ENCODE measurements around the gene PSMB9. TPM values are rescaled to one million over a fixed set of nuclear protein-coding genes. Genes with fewer than 3 reads are reported as not detected.
"Not testable (repeated sequence)": the region's sequence is repeated elsewhere in the genome, so short reads cannot be mapped to it uniquely, and the experiment has no call there.

PSMB9 gene
- 1 to 10 TPM; 5.7 to 6.4 (median 6.0) TPM for polyA plus RNA-seq (ENCODE audit: insufficient read length in 4 of 4)

DNA sequence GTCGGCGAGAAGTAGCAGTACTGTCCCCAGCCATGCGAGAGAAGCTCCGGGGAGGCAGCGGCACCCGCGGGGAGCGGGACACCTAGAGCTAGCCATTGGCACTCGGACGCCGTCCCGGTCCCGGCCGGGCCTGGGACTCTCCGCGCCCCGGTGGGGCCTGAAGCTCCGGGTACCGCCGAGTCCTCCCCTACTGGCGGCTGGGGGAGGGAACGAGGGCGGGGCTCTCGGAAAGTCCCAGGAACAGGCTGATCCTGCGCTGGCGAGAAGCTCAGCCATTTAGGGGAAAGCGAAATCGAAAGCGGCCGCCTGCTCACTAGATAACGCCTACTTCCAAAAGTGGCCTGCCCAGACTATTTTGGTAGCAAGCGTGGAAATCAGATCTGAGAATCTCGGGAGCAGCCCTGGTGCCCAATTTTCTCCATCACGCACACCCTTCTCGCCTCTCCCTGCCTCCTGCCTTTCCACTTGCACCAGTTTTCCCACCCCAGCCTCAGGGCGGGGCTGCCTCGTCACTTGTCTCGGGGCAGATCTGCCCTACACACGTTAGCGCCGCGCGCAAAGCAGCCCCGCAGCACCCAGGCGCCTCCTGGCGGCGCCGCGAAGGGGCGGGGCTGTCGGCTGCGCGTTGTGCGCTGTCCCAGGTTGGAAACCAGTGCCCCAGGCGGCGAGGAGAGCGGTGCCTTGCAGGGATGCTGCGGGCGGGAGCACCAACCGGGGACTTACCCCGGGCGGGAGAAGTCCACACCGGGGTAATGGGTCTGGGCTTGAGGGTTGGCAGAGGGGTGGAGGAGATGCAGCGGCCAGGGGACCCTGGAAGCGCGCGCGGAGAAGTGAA is at the start of gene PSMB9, which contains the start of gene TAP1:
PSMB9 (plus strand) TSS at position 652 of the 835 bp plus-strand sequence; CDS start at position 690, 38 bp downstream.
TAP1 (minus strand) TSS at position 164 of the 835 bp plus-strand sequence; CDS start at position 96, 68 bp downstream.
- peak; percentile 77 to 87 (median 84) for DNase-seq (ENCODE audit: low read depth in 4 of 4, low spot score in 3 of 4)

GRCh38 chr6:32805404-32805803 is 48.6 kb upstream of the PSMB9 start:
- DNase-seq (ENCODE audit: low read depth in 4 of 4, low spot score in 3 of 4), result not testable (repeated sequence)

DNA sequence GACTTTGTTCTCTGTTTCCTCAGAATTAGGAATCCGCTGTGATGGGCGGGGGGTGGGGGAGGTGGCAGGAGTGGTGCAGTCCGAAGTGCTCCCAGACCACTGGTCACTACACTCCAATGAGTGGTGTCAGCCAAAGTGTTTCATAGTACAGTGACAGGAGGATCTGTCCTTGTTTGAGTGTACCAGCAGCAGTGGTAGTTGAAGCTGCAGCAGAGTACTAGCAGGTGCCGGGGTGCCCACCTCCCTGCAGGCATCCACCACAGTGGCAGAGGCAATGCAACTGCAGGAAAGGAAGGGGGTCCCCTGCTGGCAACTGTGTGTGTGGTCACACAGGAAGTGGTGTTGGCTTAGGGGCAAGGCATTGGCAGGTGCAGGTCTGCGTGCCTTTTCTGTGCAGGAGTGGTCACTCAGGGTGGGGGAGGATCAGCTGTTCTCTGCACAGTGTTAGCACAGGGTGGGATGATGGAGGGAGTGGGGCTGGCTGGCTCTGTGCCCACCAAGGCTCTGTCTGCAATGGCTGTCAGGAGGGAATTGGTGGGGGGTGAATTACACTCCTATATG is 46.9 kb upstream of the PSMB9 start:
- no peak for DNase-seq (ENCODE audit: low read depth in 4 of 4, low spot score in 3 of 4)

GRCh38 chr6:32809171-32809570 is 44.8 kb upstream of the PSMB9 start:
- DNase-seq (ENCODE audit: low read depth in 4 of 4, low spot score in 3 of 4), result no peak

- DNase-seq (ENCODE audit: low read depth in 4 of 4, low spot score in 3 of 4), result no peak
These were observed 39.8 kb upstream of the PSMB9 start for GRCh38 chr6:32814145-32814544.

- no peak for DNase-seq (ENCODE audit: low read depth in 4 of 4, low spot score in 3 of 4)
These were observed 38.9 kb upstream of the PSMB9 start for GRCh38 chr6:32815115-32815514.

- DNase-seq (ENCODE audit: low read depth in 4 of 4, low spot score in 3 of 4), result no peak
These were observed 38.0 kb upstream of the PSMB9 start for GRCh38 chr6:32815996-32816395.

DNA sequence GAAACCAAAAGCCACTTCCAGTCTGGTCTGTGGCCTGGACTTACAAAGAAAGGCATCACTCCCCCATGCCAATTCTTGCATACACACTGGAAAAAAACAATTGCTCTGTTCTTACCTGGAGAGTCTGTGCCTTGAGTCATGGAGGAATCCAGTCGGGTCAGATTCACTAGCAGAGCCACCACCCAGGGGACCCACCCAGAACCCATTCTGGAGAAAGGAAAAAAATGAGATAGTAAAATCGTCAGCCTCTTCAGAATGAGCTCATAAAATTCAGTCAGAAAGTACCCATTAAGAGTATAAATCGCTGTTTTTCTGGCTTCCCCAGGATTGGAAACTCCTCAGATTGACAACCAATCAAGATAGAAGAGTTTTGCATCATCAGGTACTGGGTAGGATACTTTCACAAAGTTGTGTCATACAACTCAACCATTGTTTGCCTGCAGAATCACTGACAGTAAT is 37.2 kb upstream of the PSMB9 start, which contains the start of gene HLA-DOB:
HLA-DOB (minus strand) TSS at position 257 of the 459 bp plus-strand sequence; CDS start at position 206, 51 bp downstream.
- no peak for DNase-seq (ENCODE audit: low read depth in 4 of 4, low spot score in 3 of 4)

- DNase-seq (ENCODE audit: low read depth in 4 of 4, low spot score in 3 of 4), result no peak
These were observed 35.1 kb upstream of the PSMB9 start for GRCh38 chr6:32818867-32819266.

DNA sequence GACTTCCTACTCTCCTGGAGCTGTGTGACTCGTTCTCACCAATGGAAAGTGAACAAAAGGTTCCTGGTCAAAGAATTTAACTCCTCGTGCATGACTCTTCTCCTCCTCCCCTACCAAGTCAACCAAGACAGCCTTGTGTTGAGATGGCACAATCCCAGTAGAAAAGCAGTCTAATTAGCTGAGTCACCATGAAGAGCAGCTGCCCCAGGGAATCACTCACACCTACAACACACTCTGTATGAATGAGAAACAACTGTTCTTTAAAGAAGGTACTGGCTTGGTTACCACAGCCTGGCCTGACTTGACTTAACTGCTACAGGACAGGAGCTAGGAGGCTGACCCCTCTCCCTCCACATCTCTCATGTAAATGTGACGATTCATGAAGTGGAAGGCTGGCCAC is 34.3 kb upstream of the PSMB9 start:
- no peak for DNase-seq (ENCODE audit: low read depth in 4 of 4, low spot score in 3 of 4)

- DNase-seq (ENCODE audit: low read depth in 4 of 4, low spot score in 3 of 4), result no peak
These were observed 28.0 kb upstream of the PSMB9 start for GRCh38 chr6:32825966-32826365.

GRCh38 chr6:32827025-32827424 is 27.0 kb upstream of the PSMB9 start:
- DNase-seq (ENCODE audit: low read depth in 4 of 4, low spot score in 3 of 4), result no peak

DNA sequence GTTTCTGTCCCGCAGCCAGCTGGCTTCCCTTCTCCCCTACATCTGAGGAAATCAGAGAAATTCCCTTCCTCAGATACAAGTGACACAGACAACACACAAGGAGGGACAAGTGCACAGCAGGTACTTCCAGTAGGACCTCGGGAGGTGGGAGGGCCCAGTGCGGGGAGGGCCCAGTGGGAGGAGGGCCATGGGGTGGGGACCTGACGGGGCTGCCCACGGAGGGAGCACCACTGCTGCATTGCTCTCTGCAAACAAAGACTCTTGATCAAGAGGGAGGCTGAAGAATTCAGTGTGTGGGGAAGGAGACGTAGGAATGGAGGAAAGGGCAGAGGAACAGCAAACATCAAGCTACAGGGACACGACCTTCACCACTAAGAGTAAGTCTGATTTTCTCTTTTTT is 24.5 kb upstream of the PSMB9 start:
- DNase-seq (ENCODE audit: low read depth in 4 of 4, low spot score in 3 of 4), result no peak

DNA sequence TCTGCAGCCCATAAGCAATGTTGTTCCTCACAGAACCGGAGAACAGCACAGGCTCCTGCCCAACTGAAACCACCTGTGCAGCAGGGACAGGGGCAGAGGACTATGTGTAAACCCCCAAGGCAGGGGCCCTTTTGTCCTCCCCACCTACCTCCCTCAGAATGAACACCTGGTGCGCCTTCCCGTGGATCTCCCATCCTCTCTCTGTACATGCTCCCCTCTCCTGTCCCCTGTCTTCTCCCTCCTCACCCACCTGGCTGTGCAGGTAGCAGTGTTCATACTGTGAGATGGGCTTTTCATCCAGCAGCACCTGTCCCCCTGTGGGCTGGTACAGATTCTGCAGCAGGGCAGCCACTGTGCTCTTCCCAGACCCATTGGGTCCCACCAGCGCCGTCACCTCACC is 24.0 kb upstream of the PSMB9 start:
- no peak for DNase-seq (ENCODE audit: low read depth in 4 of 4, low spot score in 3 of 4)

DNA sequence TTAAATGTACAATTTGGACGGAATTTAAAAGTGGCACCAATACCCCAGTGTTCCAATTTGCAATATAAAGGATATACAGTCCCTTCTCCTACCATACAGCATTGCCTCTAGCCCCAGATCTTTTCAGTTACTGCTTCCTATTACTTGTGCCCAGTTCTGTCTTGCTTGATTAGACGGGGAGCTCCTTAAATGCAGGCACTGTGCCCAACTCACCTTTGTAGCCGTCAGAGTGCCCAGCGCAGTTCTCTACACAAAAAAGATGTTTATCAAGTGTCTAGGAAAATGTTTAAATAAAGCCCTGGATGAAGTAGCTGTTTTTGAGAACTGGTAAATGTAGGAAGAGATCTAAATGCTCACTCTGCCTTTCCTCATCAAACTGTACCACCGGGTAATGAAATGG is 23.1 kb upstream of the PSMB9 start:
- DNase-seq (ENCODE audit: low read depth in 4 of 4, low spot score in 3 of 4), result no peak

DNA sequence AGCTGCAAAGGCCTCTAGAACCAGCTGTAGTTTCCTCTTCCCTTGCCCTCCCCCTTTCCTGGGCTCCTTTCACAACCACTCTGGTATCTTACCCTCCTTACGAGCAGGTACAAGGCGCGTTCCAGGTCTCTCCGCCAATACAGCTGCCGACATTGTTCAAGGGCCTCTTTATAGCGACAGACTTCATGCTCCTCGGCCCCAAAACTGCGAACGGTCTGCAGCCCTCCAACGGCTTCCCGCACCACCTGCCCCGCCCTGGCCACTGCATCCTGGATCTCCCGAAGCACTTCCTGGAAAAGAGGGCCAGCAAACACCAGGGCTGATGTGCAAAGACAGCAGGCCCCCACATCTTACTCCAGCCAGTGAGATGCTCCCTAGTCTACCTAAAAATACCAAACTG is 21.5 kb upstream of the PSMB9 start:
- no peak for DNase-seq (ENCODE audit: low read depth in 4 of 4, low spot score in 3 of 4)

DNA sequence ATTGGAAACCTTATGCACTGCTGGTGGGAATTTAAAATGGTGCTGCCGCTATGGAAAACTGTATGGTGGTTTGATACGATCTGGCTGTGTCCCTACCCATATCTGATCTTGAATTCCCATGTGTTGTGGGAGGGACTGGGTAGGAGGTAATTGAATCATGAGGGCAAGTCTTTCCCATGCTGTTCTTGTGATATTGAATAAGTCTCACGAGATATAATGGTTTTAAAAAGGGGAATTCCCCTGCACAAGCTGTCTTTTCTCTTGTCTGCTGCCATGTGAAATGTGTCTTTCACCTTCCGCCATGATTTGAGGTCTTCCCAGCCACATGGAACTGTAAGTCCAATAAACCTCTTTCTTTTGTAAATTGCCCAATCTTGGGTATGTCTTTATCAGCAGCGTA is 20.3 kb upstream of the PSMB9 start:
- no peak for DNase-seq (ENCODE audit: low read depth in 4 of 4, low spot score in 3 of 4)

GRCh38 chr6:32835167-32835893 is 18.7 kb upstream of the PSMB9 start:
- no peak for DNase-seq (ENCODE audit: low read depth in 4 of 4, low spot score in 3 of 4)

DNA sequence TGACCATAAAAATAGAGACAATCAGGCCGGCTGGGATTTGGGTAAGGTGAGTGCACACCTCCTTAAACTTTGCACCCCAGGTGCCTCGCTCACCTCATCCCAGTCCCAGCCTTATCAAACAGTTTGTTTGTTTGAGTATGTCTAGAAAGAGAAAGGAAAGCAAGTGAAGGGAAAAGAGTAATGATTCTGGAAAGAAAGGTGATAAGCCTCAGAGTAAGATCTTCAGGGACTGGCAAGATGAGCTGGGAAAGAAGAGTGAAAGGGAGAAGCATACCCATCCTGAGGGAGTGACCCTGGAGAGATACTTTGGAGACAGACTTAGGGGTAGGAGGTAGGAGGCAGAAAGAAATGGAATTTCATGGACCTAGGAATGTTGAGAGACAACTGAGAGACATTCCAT is 17.1 kb upstream of the PSMB9 start:
- no peak for DNase-seq (ENCODE audit: low read depth in 4 of 4, low spot score in 3 of 4)

DNA sequence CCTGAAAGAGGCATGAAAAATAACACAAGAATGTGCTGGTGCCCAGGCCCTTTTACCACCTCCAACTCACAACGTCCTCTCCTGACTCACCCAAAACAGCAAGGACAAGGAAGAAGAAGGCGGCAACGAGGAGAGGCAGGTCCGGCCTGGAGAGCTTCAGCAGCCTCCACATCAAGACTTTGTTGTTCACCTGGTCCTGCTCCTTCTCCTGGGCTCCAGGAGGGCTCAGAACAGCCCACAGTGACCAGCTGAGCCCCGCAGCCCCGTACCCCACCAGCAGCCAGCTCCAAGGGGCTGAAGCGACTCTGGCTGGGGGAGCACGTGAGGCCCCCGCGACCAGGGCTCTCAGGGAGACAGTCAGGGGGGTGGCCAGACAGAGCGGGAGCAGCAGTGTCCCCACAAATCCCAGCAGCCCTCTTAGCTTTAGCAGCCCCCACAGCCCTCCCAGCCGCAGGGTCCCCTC is 16.3 kb upstream of the PSMB9 start:
- no peak for DNase-seq (ENCODE audit: low read depth in 4 of 4, low spot score in 3 of 4)
